CD4-positive, CD25-positive, alpha-beta regulatory T cell (primary cell): Measurements from ENCODE around the gene PILRA. TPM values are rescaled to one million over a fixed set of nuclear protein-coding genes. Genes with fewer than 3 reads are reported as not detected.
A peak's percentile ranks its signal among the peaks of the same experiment; 100 is the strongest.
"Not testable (repeated sequence)": the region's sequence is repeated elsewhere in the genome, so short reads cannot be mapped to it uniquely, and the experiment has no call there.

Source experiments
- ATAC-seq, 2 donors: fragments of 150-1000 bp; cut with Tn5 transposase; one replicate each; pipeline ENCODE4 v1.10.0; 2021; ENCODE audit warnings: low read depth in 2 of 2, moderate number of reproducible peaks in 2 of 2, moderate library complexity in 1 of 2
- DNase-seq, 3 donors: peaks; one replicate each; pipeline versions ENCODE4 v3.0.0 to v3.0.0-alpha.2; 2012 to 2022; ENCODE audit warnings: mixed read lengths in 1 of 3
- H3K27ac ChIP-seq: one replicate; pipeline ENCODE4 v1.7.0; 2013; ENCODE audit warnings: mild to moderate bottlenecking, low read length; ENCODE audit not compliant: insufficient read depth, poor library complexity, severe bottlenecking
- H3K27me3 ChIP-seq: one replicate; pipeline ENCODE4 v1.7.0; 2013; ENCODE audit warnings: low read length; ENCODE audit not compliant: control insufficient read depth, insufficient read depth
- H3K36me3 ChIP-seq: one replicate; pipeline ENCODE4 v1.7.0; 2013; ENCODE audit warnings: mild to moderate bottlenecking, low read length, moderate library complexity; ENCODE audit not compliant: control insufficient read depth, insufficient read depth
- H3K4me1 ChIP-seq: 2 replicates; pipeline ENCODE4 v1.7.0; 2013; ENCODE audit warnings: mild to moderate bottlenecking, low read length; ENCODE audit not compliant: insufficient read depth, control insufficient read depth, poor library complexity, severe bottlenecking
- H3K4me3 ChIP-seq: one replicate; pipeline ENCODE4 v1.7.0; 2013; ENCODE audit warnings: low read depth, mild to moderate bottlenecking, low read length, moderate library complexity
- H3K9me3 ChIP-seq, 2 experiments: 1 replicate in 1 of 2; 2 replicates in 1 of 2; pipeline ENCODE4 v1.7.0; 2013; ENCODE audit warnings: low read length in 2 of 2, mild to moderate bottlenecking in 1 of 2, moderate library complexity in 1 of 2; ENCODE audit not compliant: control insufficient read depth in 2 of 2
- H3K27ac Mint-ChIP-seq, 3 donors: one replicate each; pipeline ENCODE4 v1.8.0; 2020 to 2022; ENCODE audit warnings: mild to moderate bottlenecking in 3 of 3, mixed read lengths in 3 of 3, moderate library complexity in 2 of 3
- H3K27me3 Mint-ChIP-seq: one replicate; pipeline ENCODE4 v1.8.0; 2022; ENCODE audit warnings: mild to moderate bottlenecking, mixed read lengths
- H3K36me3 Mint-ChIP-seq: one replicate; pipeline ENCODE4 v1.8.0; 2020; ENCODE audit warnings: mixed read lengths
- H3K4me1 Mint-ChIP-seq, 4 donors: one replicate each; pipeline ENCODE4 v1.8.0; 2020 to 2022; ENCODE audit warnings: mixed read lengths in 4 of 4, mild to moderate bottlenecking in 1 of 4
- H3K4me3 Mint-ChIP-seq, 4 donors: one replicate each; pipeline ENCODE4 v1.8.0; 2020 to 2022; ENCODE audit warnings: mild to moderate bottlenecking in 4 of 4, mixed read lengths in 4 of 4, moderate library complexity in 3 of 4
- H3K9me3 Mint-ChIP-seq, 7 donors: one replicate each; pipeline ENCODE4 v1.8.0; 2020 to 2022; ENCODE audit warnings: mixed read lengths in 7 of 7, mild to moderate bottlenecking in 3 of 7, moderate library complexity in 2 of 7
- polyA plus RNA-seq, 4 donors: library from polyadenylated mRNA; unstranded; fragments of 300-500 nt; fragmentation: Illumina TruSeq; gene quantifications; one replicate each; pipeline ENCODE4 v1.2.3, GENCODE V29; 2021
- total RNA-seq: library from RNA; stranded (reverse); gene quantifications from one replicate; pipeline ENCODE4 v1.2.3, GENCODE V29; 2022

The PILRA gene
- total and polyA plus RNA-seq, 5 donors from 2014 or later, result 0.17 to 13.2 (median 0.39) TPM; not detected in 2

- no peaks in the 10 kb centered on the region for H3K27me3 ChIP-seq
- H3K9me3 Mint-ChIP-seq, result no peaks in the 10 kb centered on the region
- H3K36me3 ChIP-seq, result peaks cover 57% of the 10 kb centered on the region
- no peaks in the 10 kb centered on the region for H3K4me1 ChIP-seq
- H3K4me3 Mint-ChIP-seq, result no peak overlapping the region
- ATAC-seq (no peak), DNase-seq (no peak)
- H3K27ac Mint-ChIP-seq, result no peak overlapping the region
- H3K36me3 Mint-ChIP-seq, result peaks cover 19% of the 10 kb centered on the region
- H3K27me3 Mint-ChIP-seq, result no peaks in the 10 kb centered on the region
- no peaks in the 10 kb centered on the region for H3K9me3 ChIP-seq
- H3K27ac ChIP-seq, result no peak overlapping the region
- H3K4me1 Mint-ChIP-seq, result peaks cover 0 to 7% (median under 1%) of the 10 kb centered on the region in 4 donors
- no peak overlapping the region for H3K4me3 ChIP-seq
Observed at GRCh38 chr7:100358857-100359212, 14.5 kb upstream of the PILRA start.

DNA sequence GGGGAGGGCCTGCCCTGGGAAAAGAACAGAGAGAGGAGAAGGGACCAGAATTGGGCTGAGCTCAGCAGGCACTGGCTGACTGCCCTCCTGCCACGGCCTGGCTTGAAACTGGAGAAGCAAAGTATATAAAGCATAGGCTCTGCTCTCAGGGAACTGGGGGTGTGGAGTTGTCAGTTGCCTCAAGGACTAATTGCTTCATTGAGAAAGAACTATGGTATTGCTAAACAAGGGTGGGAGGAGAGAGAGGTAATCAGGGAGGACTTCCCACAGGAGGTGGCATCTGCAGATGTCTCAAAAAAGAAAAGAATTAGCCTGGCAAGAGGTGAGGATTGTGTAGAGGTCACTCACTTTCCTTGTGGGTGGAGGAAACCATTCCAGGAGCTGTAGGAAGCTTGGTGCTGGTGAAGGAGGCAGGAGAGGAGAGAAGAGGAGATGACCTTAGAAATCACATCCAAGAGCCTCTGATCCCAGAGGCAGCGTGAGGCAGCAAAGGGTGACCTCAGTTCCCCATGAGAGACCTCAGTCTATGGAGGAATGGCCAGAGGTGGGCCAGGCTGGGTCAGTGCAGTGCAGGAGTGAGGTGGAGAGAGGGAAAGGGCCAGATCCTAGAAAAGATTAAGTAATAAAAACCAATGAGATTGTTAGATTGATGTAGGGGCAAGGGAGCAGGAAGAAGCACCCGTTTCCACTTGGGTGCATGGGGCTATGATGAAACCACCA, 13.0 kb upstream of the PILRA start:
- Histone ChIP-seq H3K4me1 (no peaks in the 10 kb centered on the region), H3K9me3 (no peaks in the 10 kb centered on the region), H3K4me3 (no peak overlapping the region), H3K27me3 (no peaks in the 10 kb centered on the region), H3K36me3 (peaks cover 53% of the 10 kb centered on the region), H3K27ac (no peak overlapping the region)
- H3K9me3 Mint-ChIP-seq, result no peaks in the 10 kb centered on the region
- ATAC-seq, result no peak
- peaks cover 0 to 13% (median 0%) of the 10 kb centered on the region in 4 donors for H3K4me1 Mint-ChIP-seq
- DNase-seq, result no peak
- no peak overlapping the region for H3K4me3 Mint-ChIP-seq
- H3K36me3 Mint-ChIP-seq, result peaks cover 17% of the 10 kb centered on the region
- H3K27me3 Mint-ChIP-seq, result no peaks in the 10 kb centered on the region
- peak overlapping the region; percentile 5 to 79 (median 73) for H3K27ac Mint-ChIP-seq

DNA sequence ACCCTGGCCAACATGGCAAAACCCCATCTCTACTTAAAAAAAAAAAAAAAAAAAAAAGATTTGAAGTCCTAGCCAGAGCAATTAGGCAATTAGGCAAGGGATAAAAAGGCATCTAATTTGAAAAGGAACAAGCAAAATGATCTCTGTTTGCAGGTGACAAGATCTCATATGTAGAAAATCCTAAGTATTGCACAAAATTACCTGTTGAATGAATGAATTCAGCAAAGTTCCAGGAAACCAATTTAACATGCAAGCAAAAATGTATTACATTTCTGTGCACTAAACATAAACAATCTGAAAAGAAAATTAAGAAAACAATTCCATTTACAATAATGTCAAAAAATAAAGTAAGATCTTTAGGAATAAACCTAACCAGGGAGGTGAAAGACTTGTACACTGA, 10.2 kb upstream of the PILRA start:
- DNase-seq (no peak), ATAC-seq (no peak)
- H3K4me1 ChIP-seq, result peaks cover 8% of the 10 kb centered on the region
- H3K4me1 Mint-ChIP-seq, result peaks cover 0 to 17% (median 11%) of the 10 kb centered on the region in 4 donors
- peaks cover 22% of the 10 kb centered on the region for H3K36me3 Mint-ChIP-seq
- no peak overlapping the region for H3K4me3 ChIP-seq
- no peak overlapping the region for H3K4me3 Mint-ChIP-seq
- peaks cover 36% of the 10 kb centered on the region for H3K36me3 ChIP-seq
- no peaks in the 10 kb centered on the region for H3K9me3 ChIP-seq
- H3K27ac Mint-ChIP-seq, result no peak overlapping the region
- no peaks in the 10 kb centered on the region for H3K27me3 ChIP-seq
- no peaks in the 10 kb centered on the region for H3K27me3 Mint-ChIP-seq
- no peak overlapping the region for H3K27ac ChIP-seq
- no peaks in the 10 kb centered on the region for H3K9me3 Mint-ChIP-seq

DNA sequence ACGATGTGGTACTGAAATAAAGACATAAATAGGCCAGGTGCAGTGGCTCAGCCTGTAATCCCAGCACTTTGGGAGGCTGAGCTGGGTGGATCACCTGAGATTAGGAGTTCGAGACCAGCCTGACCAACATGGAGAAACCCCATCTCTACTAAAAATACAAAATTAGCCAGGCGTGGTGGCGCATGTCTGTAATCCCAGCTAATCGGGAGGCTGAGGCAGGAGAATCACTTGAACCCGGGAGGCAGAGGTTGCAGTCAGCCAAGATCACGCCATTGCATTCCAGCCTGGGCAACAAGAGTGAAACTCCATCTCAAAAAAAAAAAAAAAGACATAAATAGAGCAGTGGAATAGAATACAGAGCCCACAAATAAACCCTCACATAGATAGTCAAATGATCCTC, 9.5 kb upstream of the PILRA start:
- peaks cover 29% of the 10 kb centered on the region for H3K36me3 ChIP-seq
- not testable (repeated sequence) for H3K9me3 ChIP-seq, H3K27ac Mint-ChIP-seq, H3K27me3 Mint-ChIP-seq, H3K27ac ChIP-seq, H3K4me3 Mint-ChIP-seq, H3K4me1 ChIP-seq, DNase-seq, H3K4me3 ChIP-seq, H3K9me3 Mint-ChIP-seq, ATAC-seq, H3K27me3 ChIP-seq
- Mint-ChIP-seq H3K4me1 (peaks cover 0 to 17% (median 11%) of the 10 kb centered on the region in 4 donors), H3K36me3 (peaks cover 22% of the 10 kb centered on the region)

DNA sequence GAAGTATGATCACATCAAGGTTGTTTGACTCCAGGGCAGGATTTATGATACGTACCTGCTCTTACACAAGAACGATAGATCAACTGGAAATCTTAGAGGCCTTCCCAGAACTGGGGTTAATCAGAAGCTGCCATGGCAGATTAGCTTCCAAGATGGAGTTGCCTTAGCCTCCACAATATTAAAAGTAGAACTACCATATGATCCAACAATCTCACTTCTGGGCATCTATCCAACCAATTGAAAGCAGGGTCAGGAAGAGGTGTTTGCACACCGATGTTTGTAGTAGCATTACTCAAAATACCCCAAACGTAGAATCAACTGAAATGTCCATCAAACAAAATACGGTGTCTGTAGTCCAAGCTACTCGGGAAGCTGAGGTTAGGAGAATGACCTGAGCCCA, 8.8 kb upstream of the PILRA start:
- H3K4me1 Mint-ChIP-seq, result peaks cover 0 to 17% (median 11%) of the 10 kb centered on the region in 4 donors

GRCh38 chr7:100365998-100366367, 7.3 kb upstream of the PILRA start:
- Mint-ChIP-seq H3K4me1 (peaks cover 0 to 15% (median 10%) of the 10 kb centered on the region in 4 donors), H3K36me3 (peaks cover 13% of the 10 kb centered on the region), H3K27ac (peak overlapping the region in 1 of 3 donors; percentile 73)
- H3K27me3 Mint-ChIP-seq, H3K9me3 ChIP-seq, DNase-seq, ATAC-seq, H3K9me3 Mint-ChIP-seq, H3K27me3 ChIP-seq, H3K27ac ChIP-seq, H3K4me3 Mint-ChIP-seq, H3K4me1 ChIP-seq, H3K4me3 ChIP-seq: not testable (repeated sequence)
- H3K36me3 ChIP-seq, result peaks cover 11% of the 10 kb centered on the region

More for the DNA sequence above, 8.8 kb upstream of the PILRA start:
- Histone ChIP-seq H3K4me1 (peaks cover 8% of the 10 kb centered on the region), H3K4me3 (no peak overlapping the region), H3K36me3 (peaks cover 23% of the 10 kb centered on the region), H3K27me3 (no peaks in the 10 kb centered on the region), H3K27ac (no peak overlapping the region), H3K9me3 (no peaks in the 10 kb centered on the region)
- H3K27ac Mint-ChIP-seq, result peak overlapping the region in 1 of 3 donors; percentile 17
- H3K36me3 Mint-ChIP-seq, result peaks cover 22% of the 10 kb centered on the region
- H3K27me3 Mint-ChIP-seq, result no peaks in the 10 kb centered on the region
- peaks cover 0 to 1% (median 0%) of the 10 kb centered on the region in 7 donors for H3K9me3 Mint-ChIP-seq
- no peak for ATAC-seq
- DNase-seq, result no peak
- H3K4me3 Mint-ChIP-seq, result no peak overlapping the region

GRCh38 chr7:100366411-100367250, 6.7 kb upstream of the PILRA start:
- H3K27ac Mint-ChIP-seq, result peak overlapping the region in 2 of 3 donors; percentile 32 to 73
- H3K4me3 Mint-ChIP-seq, result no peak overlapping the region
- peaks cover 0 to 17% (median 10%) of the 10 kb centered on the region in 4 donors for H3K4me1 Mint-ChIP-seq
- Histone ChIP-seq H3K27me3 (no peaks in the 10 kb centered on the region), H3K4me1 (peaks cover 8% of the 10 kb centered on the region), H3K4me3 (no peak overlapping the region), H3K9me3 (no peaks in the 10 kb centered on the region), H3K36me3 (peaks cover 6% of the 10 kb centered on the region), H3K27ac (no peak overlapping the region)
- peaks cover 13% of the 10 kb centered on the region for H3K36me3 Mint-ChIP-seq
- H3K9me3 Mint-ChIP-seq, result peaks cover 0 to 1% (median 0%) of the 10 kb centered on the region in 7 donors
- no peaks in the 10 kb centered on the region for H3K27me3 Mint-ChIP-seq
- DNase-seq (no peak), ATAC-seq (no peak)
